RWPE2 (cell line): ENCODE data around the gene KMT2C.

ENCODE experiments used
- ATAC-seq: fragments of 200-7000 bp; cut with Tn5 transposase; 3 replicates; pipeline ENCODE4 v1.9.1; 2021; ENCODE audit warnings: low read depth
- DNase-seq: peaks from one replicate; pipeline ENCODE4 v3.0.0-alpha.2; 2020; ENCODE audit warnings: low spot score
- H3K27ac ChIP-seq: fragments of 450-650 bp; 2 replicates; pipeline ENCODE4 v1.5.1; 2017; ENCODE audit warnings: mild to moderate bottlenecking; ENCODE audit not compliant: poor library complexity, severe bottlenecking
- H3K27me3 ChIP-seq: fragments of 250-450 bp; sonication (Bioruptor Pico); 2 replicates; pipeline ENCODE4 v1.5.1; 2021; ENCODE audit warnings: mild to moderate bottlenecking, moderate library complexity; ENCODE audit not compliant: insufficient read depth, poor library complexity, severe bottlenecking
- H3K36me3 ChIP-seq: fragments of 250-450 bp; sonication (Bioruptor Pico); 2 replicates; pipeline ENCODE4 v1.5.1; 2020; ENCODE audit warnings: low read depth, mild to moderate bottlenecking, moderate library complexity
- H3K4me1 ChIP-seq: fragments of 250-450 bp; sonication (Bioruptor Pico); 2 replicates; pipeline ENCODE4 v1.5.1; 2021; ENCODE audit warnings: mild to moderate bottlenecking, moderate library complexity; ENCODE audit not compliant: insufficient read depth, poor library complexity, severe bottlenecking
- H3K4me3 ChIP-seq: fragments of 250-450 bp; sonication (Bioruptor Pico); 2 replicates; pipeline ENCODE4 v1.5.1; 2021; ENCODE audit warnings: mild to moderate bottlenecking, moderate library complexity; ENCODE audit not compliant: severe bottlenecking
- H3K9me3 ChIP-seq: fragments of 250-450 bp; sonication (Bioruptor Pico); 2 replicates; pipeline ENCODE4 v1.5.1; 2021; ENCODE audit warnings: mild to moderate bottlenecking, moderate library complexity; ENCODE audit not compliant: severe bottlenecking
- TF ChIP-seq, protein P1 (sequence below): fragments of 450-650 bp; IDR thresholded peaks from one replicate; pipeline ENCODE4 v1.5.1; 2017; ENCODE audit warnings: mild to moderate bottlenecking, moderate library complexity; ENCODE audit not compliant: poor library complexity, severe bottlenecking

Gene KMT2C

DNA sequence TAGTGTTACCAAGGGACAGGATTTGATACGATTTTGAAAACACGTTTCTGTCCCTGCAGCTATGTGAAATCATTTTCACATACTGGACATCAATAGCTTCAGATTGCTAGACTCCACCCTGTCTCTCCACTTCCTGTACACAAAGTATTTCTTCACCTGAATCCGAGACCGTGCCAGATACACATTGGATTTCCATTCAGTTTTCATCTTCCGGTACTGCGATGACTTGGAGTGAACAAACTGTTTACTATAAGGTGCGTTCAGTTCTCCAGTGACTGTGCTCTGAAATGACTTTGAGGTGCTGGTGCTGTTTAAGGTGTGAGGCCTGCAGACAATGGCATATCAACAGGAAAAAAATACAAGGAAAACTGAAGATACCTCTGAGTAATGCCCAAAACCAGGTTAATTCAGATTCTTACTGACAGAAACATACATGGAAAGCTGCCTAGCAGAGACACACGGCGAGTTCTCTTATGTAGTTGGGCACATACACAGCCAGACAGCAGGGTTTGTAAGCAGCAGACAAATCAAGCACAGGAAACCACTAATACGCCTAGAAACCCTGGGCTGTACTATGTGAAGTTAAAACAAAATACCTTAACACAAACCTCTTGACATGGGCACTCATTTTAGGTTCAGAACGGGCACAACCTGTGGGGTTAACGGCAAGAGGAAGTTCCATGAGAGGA is 291.1 kb downstream of the KMT2C start:
- H3K27ac ChIP-seq = no peak overlapping the region
- TF ChIP-seq, protein P1, sequence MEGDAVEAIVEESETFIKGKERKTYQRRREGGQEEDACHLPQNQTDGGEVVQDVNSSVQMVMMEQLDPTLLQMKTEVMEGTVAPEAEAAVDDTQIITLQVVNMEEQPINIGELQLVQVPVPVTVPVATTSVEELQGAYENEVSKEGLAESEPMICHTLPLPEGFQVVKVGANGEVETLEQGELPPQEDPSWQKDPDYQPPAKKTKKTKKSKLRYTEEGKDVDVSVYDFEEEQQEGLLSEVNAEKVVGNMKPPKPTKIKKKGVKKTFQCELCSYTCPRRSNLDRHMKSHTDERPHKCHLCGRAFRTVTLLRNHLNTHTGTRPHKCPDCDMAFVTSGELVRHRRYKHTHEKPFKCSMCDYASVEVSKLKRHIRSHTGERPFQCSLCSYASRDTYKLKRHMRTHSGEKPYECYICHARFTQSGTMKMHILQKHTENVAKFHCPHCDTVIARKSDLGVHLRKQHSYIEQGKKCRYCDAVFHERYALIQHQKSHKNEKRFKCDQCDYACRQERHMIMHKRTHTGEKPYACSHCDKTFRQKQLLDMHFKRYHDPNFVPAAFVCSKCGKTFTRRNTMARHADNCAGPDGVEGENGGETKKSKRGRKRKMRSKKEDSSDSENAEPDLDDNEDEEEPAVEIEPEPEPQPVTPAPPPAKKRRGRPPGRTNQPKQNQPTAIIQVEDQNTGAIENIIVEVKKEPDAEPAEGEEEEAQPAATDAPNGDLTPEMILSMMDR = no peak
- H3K36me3 ChIP-seq = peaks cover 89% of the 10 kb centered on the region
- DNase-seq = no peak
- H3K9me3 ChIP-seq = no peaks in the 10 kb centered on the region
- no peak overlapping the region for H3K4me3 ChIP-seq
- no peaks in the 10 kb centered on the region for H3K4me1 ChIP-seq
- ATAC-seq = no peak
- H3K27me3 ChIP-seq = no peaks in the 10 kb centered on the region

GRCh38 chr7:152142976-152143595 is 292.7 kb downstream of the KMT2C start:
- H3K36me3 ChIP-seq = peaks cover 87% of the 10 kb centered on the region
- H3K4me1 ChIP-seq = no peaks in the 10 kb centered on the region
- no peak overlapping the region for H3K4me3 ChIP-seq
- no peaks in the 10 kb centered on the region for H3K27me3 ChIP-seq
- ATAC-seq (no peak), DNase-seq (no peak)
- H3K27ac ChIP-seq = no peak overlapping the region
- H3K9me3 ChIP-seq = no peaks in the 10 kb centered on the region
- TF ChIP-seq, protein P1 = no peak

DNA sequence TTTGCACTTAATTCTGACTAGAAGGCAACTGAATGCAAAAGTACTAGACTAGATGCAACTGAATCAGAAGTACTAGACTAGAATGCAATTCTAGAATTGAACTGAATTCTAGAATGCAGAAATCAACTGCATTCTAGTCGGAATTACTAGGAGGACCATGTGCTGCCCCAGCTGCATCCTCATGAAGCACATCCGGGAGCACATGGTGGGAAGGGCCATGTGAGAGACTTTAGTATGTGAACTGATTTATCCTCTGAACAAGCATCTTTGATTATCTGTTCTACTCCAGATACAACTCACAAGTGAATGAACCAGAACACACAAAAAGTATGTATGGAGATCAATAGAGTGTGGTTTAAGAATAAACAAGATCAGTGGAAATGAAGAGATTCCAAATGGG is 295.2 kb downstream of the KMT2C start:
- TF ChIP-seq, protein P1 = no peak
- DNase-seq = no peak
- H3K4me3 ChIP-seq = no peak overlapping the region
- H3K36me3 ChIP-seq = peaks cover 74% of the 10 kb centered on the region
- no peak overlapping the region for H3K27ac ChIP-seq
- no peak for ATAC-seq
- H3K27me3 ChIP-seq = no peaks in the 10 kb centered on the region
- no peaks in the 10 kb centered on the region for H3K9me3 ChIP-seq
- H3K4me1 ChIP-seq = no peaks in the 10 kb centered on the region

DNA sequence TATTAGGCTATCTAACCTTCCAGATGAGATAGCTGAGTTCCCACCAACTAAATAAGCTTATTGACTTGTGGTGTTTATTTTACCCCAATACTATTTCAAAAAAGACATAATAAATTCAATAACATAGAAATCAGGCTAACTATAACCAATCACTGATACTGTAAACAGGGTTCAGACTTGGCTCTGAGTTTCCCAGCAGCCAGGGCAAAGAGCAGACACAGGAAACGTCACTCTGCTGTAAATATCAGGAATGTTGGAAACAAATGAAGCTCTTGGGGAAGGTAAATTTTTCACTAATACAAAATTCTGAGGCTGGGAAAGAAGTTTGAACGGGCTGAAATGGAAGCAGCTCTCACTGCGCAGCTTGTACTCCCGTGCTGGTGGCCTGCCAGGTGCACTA is 295.7 kb downstream of the KMT2C start:
- H3K27ac ChIP-seq = no peak overlapping the region
- H3K4me1 ChIP-seq = no peaks in the 10 kb centered on the region
- no peaks in the 10 kb centered on the region for H3K27me3 ChIP-seq
- H3K4me3 ChIP-seq = no peak overlapping the region
- no peak for DNase-seq
- no peak for ATAC-seq
- TF ChIP-seq, protein P1 = no peak
- H3K9me3 ChIP-seq = no peaks in the 10 kb centered on the region
- H3K36me3 ChIP-seq = peaks cover 73% of the 10 kb centered on the region

GRCh38 chr7:152137476-152138025 is 298.3 kb downstream of the KMT2C start:
- TF ChIP-seq, protein P1 = no peak
- Histone ChIP-seq H3K4me3 (no peak overlapping the region), H3K27me3 (no peaks in the 10 kb centered on the region), H3K27ac (no peak overlapping the region), H3K36me3 (peaks cover 59% of the 10 kb centered on the region), H3K9me3 (no peaks in the 10 kb centered on the region), H3K4me1 (no peaks in the 10 kb centered on the region)
- DNase-seq (no peak), ATAC-seq (no peak)
